CD8-positive, alpha-beta memory T cell (primary cell): Measurements from ENCODE around the gene STOM. TPM values are rescaled to one million over a fixed set of nuclear protein-coding genes. Genes with fewer than 3 reads are reported as not detected.

Experiments used
- CTCF ChIA-PET: fragments of 350-600 bp; sonication (Branson Sonifier 250); formaldehyde crosslinking; loops from one replicate; lab custom pipeline; 2021; ENCODE audit warnings: antibody characterized with exemption; lab: Charles Lee
- POLR2A ChIA-PET: fragments of 350-600 bp; sonication (Branson Sonifier 250); formaldehyde crosslinking; loops from one replicate; lab custom pipeline; 2021; ENCODE audit warnings: antibody characterized with exemption; lab: Charles Lee
- DNase-seq, 5 donors: peaks; one replicate each; pipeline versions ENCODE4 v3.0.0 to v3.0.0-alpha.2; 2020 to 2022; ENCODE audit warnings: mixed read lengths in 1 of 5
- H3K27ac ChIP-seq: one replicate; pipeline ENCODE4 v1.7.0; 2013; ENCODE audit warnings: low read depth, mild to moderate bottlenecking, low read length, moderate library complexity
- H3K27me3 ChIP-seq: 2 replicates; pipeline ENCODE4 v1.7.0; 2013; ENCODE audit warnings: low read length, mild to moderate bottlenecking; ENCODE audit not compliant: insufficient read depth, poor library complexity, severe bottlenecking
- H3K36me3 ChIP-seq: 2 replicates; pipeline ENCODE4 v1.7.0; 2013; ENCODE audit warnings: mild to moderate bottlenecking, low read length, moderate library complexity; ENCODE audit not compliant: insufficient read depth
- H3K4me1 ChIP-seq: 2 replicates; pipeline ENCODE4 v1.7.0; 2013; ENCODE audit warnings: mild to moderate bottlenecking, low read length, moderate library complexity; ENCODE audit not compliant: insufficient read depth
- H3K4me3 ChIP-seq: 2 replicates; pipeline ENCODE4 v1.7.0; 2013; ENCODE audit warnings: mild to moderate bottlenecking, low read length
- H3K9me3 ChIP-seq: 2 replicates; pipeline ENCODE4 v1.7.0; 2013; ENCODE audit warnings: mild to moderate bottlenecking, low read length
- H3K27ac Mint-ChIP-seq, 8 donors: one replicate each; pipeline ENCODE4 v1.8.0; 2020 to 2021; ENCODE audit warnings: mixed read lengths in 8 of 8, mild to moderate bottlenecking in 6 of 8, inconsistent platforms in 3 of 8, moderate library complexity in 3 of 8
- H3K27me3 Mint-ChIP-seq, 2 donors: one replicate each; pipeline ENCODE4 v1.8.0; 2020 to 2021; ENCODE audit warnings: mixed read lengths in 2 of 2, mild to moderate bottlenecking in 1 of 2, moderate library complexity in 1 of 2
- H3K36me3 Mint-ChIP-seq, 3 donors: one replicate each; pipeline ENCODE4 v1.8.0; 2020 to 2021; ENCODE audit warnings: mixed read lengths in 3 of 3, inconsistent platforms in 1 of 3, mild to moderate bottlenecking in 1 of 3
- H3K4me1 Mint-ChIP-seq, 3 donors: one replicate each; pipeline ENCODE4 v1.8.0; 2020 to 2021; ENCODE audit warnings: mixed read lengths in 3 of 3, inconsistent platforms in 1 of 3, mild to moderate bottlenecking in 1 of 3
- H3K4me3 Mint-ChIP-seq, 7 donors: one replicate each; pipeline ENCODE4 v1.8.0; 2020 to 2021; ENCODE audit warnings: mixed read lengths in 7 of 7, mild to moderate bottlenecking in 6 of 7, moderate library complexity in 4 of 7, inconsistent platforms in 2 of 7
- H3K9me3 Mint-ChIP-seq, 5 donors: one replicate each; pipeline ENCODE4 v1.8.0; 2020 to 2022; ENCODE audit warnings: mixed read lengths in 5 of 5, mild to moderate bottlenecking in 3 of 5, moderate library complexity in 2 of 5, inconsistent platforms in 1 of 5
- polyA plus RNA-seq: library from polyadenylated mRNA; unstranded; fragments of 300-500 nt; fragmentation: Illumina TruSeq; gene quantifications from one replicate; pipeline ENCODE4 v1.2.3, GENCODE V29; 2021
- total RNA-seq, 2 experiments: library from RNA; stranded (reverse); gene quantifications; one replicate each; pipeline ENCODE4 v1.2.3, GENCODE V29; 2021

STOM gene
- total and polyA plus RNA-seq, 3 experiments from 2014 or later = 63.0 to 315 (median 67.3) TPM

- H3K9me3 ChIP-seq = no peaks in the 10 kb centered on the region
- H3K4me1 Mint-ChIP-seq = no peaks in the 10 kb centered on the region
- no peak overlapping the region for H3K4me3 Mint-ChIP-seq
- DNase-seq = no peak
- H3K9me3 Mint-ChIP-seq = no peaks in the 10 kb centered on the region
- ChIA-PET CTCF (interaction anchor here (2.5 kb wide), 1 partner anchor 11 kb away, joined by 15 read pairs; no protein-coding TSS in a partner anchor), POLR2A (no interaction called here)
- H3K27me3 Mint-ChIP-seq = peaks cover 0 to 2% of the 10 kb centered on the region in 2 donors
- H3K27ac ChIP-seq = no peak overlapping the region
- H3K4me3 ChIP-seq = no peak overlapping the region
- no peak overlapping the region for H3K27ac Mint-ChIP-seq
- peaks cover 0 to 22% (median 6%) of the 10 kb centered on the region in 3 donors for H3K36me3 Mint-ChIP-seq
- H3K27me3 ChIP-seq = no peaks in the 10 kb centered on the region
- no peaks in the 10 kb centered on the region for H3K4me1 ChIP-seq
- no peaks in the 10 kb centered on the region for H3K36me3 ChIP-seq
Measured at GRCh38 chr9:121309171-121309570, 60.9 kb downstream of the STOM start.

GRCh38 chr9:121308765-121309164, 61.3 kb downstream of the STOM start:
- Histone ChIP-seq H3K27ac (no peak overlapping the region), H3K4me3 (no peak overlapping the region), H3K9me3 (no peaks in the 10 kb centered on the region), H3K4me1 (no peaks in the 10 kb centered on the region), H3K27me3 (no peaks in the 10 kb centered on the region), H3K36me3 (no peaks in the 10 kb centered on the region)
- peaks cover 0 to 2% of the 10 kb centered on the region in 2 donors for H3K27me3 Mint-ChIP-seq
- no peak overlapping the region for H3K4me3 Mint-ChIP-seq
- ChIA-PET POLR2A (no interaction called here), CTCF (interaction anchor here (2.5 kb wide), 1 partner anchor 11 kb away, joined by 15 read pairs; no protein-coding TSS in a partner anchor)
- no peaks in the 10 kb centered on the region for H3K4me1 Mint-ChIP-seq
- H3K36me3 Mint-ChIP-seq = peaks cover 0 to 22% (median 6%) of the 10 kb centered on the region in 3 donors
- H3K9me3 Mint-ChIP-seq = no peaks in the 10 kb centered on the region
- no peak for DNase-seq
- H3K27ac Mint-ChIP-seq = no peak overlapping the region

- Mint-ChIP-seq H3K36me3 (peaks cover 0 to 16% (median 4%) of the 10 kb centered on the region in 3 donors), H3K27ac (no peak overlapping the region), H3K27me3 (peaks cover 0 to 2% of the 10 kb centered on the region in 2 donors), H3K9me3 (no peaks in the 10 kb centered on the region), H3K4me1 (no peaks in the 10 kb centered on the region), H3K4me3 (no peak overlapping the region)
- no peaks in the 10 kb centered on the region for H3K9me3 ChIP-seq
- no peaks in the 10 kb centered on the region for H3K27me3 ChIP-seq
- H3K36me3 ChIP-seq = no peaks in the 10 kb centered on the region
- ChIA-PET CTCF (interaction anchor here (1.3 to 2.5 kb wide), 2 partner anchors 9 to 12 kb away, joined by 3 to 15 read pairs; no protein-coding TSS in a partner anchor), POLR2A (no interaction called here)
- H3K4me3 ChIP-seq = no peak overlapping the region
- H3K27ac ChIP-seq = no peak overlapping the region
- no peak for DNase-seq
- H3K4me1 ChIP-seq = no peaks in the 10 kb centered on the region
Measured at GRCh38 chr9:121307976-121308375, 62.1 kb downstream of the STOM start.

DNA sequence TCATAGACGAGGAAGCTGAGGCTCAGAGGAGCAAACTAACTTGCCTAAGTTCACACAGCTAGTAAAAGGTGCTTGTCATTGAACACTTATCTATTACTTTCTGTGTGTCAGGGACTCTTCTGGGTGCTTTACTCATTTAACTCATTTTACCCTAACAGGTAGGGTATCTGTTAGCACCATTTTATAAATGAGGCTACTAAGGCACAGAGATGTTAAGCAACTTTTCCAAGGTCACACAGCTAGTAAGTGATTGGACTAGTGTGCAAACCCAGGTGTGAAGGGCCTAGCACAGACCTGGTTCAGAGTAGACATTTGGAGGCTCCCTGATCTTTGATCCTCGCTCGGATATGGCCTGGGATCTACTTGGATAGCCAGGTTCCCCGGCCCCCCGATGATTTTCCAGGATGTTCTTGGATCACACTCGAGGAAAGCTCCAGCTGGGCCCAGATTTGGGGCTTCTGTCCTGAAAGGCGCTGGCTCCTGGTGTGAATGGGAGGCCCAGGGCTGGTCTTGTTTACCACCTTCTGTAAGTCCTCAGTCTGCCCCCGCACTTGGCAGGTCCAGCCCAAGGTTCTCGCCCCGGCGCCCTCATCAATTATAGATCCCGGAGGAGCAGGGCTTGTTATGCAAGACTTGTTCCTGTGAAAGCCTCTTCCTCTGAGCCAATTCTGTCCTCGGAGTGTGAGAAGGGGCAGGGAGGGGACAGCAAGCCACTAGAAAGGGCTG, 64.6 kb downstream of the STOM start:
- no peaks in the 10 kb centered on the region for H3K9me3 Mint-ChIP-seq
- H3K4me3 ChIP-seq = no peak overlapping the region
- no peak overlapping the region for H3K27ac ChIP-seq
- no peak overlapping the region for H3K4me3 Mint-ChIP-seq
- ChIA-PET CTCF (interaction anchor here (1.1 kb wide), 1 partner anchor 14 kb away, joined by 6 read pairs; no protein-coding TSS in a partner anchor), POLR2A (no interaction called here)
- no peaks in the 10 kb centered on the region for H3K4me1 ChIP-seq
- H3K4me1 Mint-ChIP-seq = peaks cover 0 to 3% (median 1%) of the 10 kb centered on the region in 3 donors
- H3K36me3 Mint-ChIP-seq = peaks cover 0 to 6% (median 4%) of the 10 kb centered on the region in 3 donors
- no peak overlapping the region for H3K27ac Mint-ChIP-seq
- no peaks in the 10 kb centered on the region for H3K36me3 ChIP-seq
- peaks cover 2 to 3% of the 10 kb centered on the region in 2 donors for H3K27me3 Mint-ChIP-seq
- no peaks in the 10 kb centered on the region for H3K27me3 ChIP-seq
- no peak for DNase-seq
- H3K9me3 ChIP-seq = no peaks in the 10 kb centered on the region

- H3K27ac ChIP-seq = no peak overlapping the region
- H3K4me3 Mint-ChIP-seq = no peak overlapping the region
- DNase-seq = no peak
- H3K4me1 ChIP-seq = no peaks in the 10 kb centered on the region
- H3K36me3 ChIP-seq = no peaks in the 10 kb centered on the region
- peaks cover 5 to 10% (median 7%) of the 10 kb centered on the region in 3 donors for H3K4me1 Mint-ChIP-seq
- H3K4me3 ChIP-seq = no peak overlapping the region
- H3K9me3 Mint-ChIP-seq = no peaks in the 10 kb centered on the region
- no peak overlapping the region for H3K27ac Mint-ChIP-seq
- peaks cover 8% of the 10 kb centered on the region in 2 donors for H3K27me3 Mint-ChIP-seq
- ChIA-PET POLR2A (no interaction called here), CTCF (no interaction called here)
- H3K27me3 ChIP-seq = no peaks in the 10 kb centered on the region
- H3K36me3 Mint-ChIP-seq = peaks cover 0 to 6% (median 4%) of the 10 kb centered on the region in 3 donors
- no peaks in the 10 kb centered on the region for H3K9me3 ChIP-seq
Measured at GRCh38 chr9:121304707-121305106, 65.3 kb downstream of the STOM start.

GRCh38 chr9:121303456-121304451, 66.3 kb downstream of the STOM start:
- H3K27ac ChIP-seq = no peak overlapping the region
- no peaks in the 10 kb centered on the region for H3K36me3 ChIP-seq
- peaks cover 7 to 17% (median 15%) of the 10 kb centered on the region in 3 donors for H3K4me1 Mint-ChIP-seq

GRCh38 chr9:121302786-121303185, 67.3 kb downstream of the STOM start:
- Mint-ChIP-seq H3K9me3 (no peaks in the 10 kb centered on the region), H3K4me1 (peaks cover 10 to 23% (median 20%) of the 10 kb centered on the region in 3 donors), H3K36me3 (peaks cover 0 to 6% (median 3%) of the 10 kb centered on the region in 3 donors), H3K4me3 (no peak overlapping the region), H3K27ac (no peak overlapping the region), H3K27me3 (peaks cover 14 to 15% of the 10 kb centered on the region in 2 donors)
- Histone ChIP-seq H3K27me3 (no peaks in the 10 kb centered on the region), H3K9me3 (no peaks in the 10 kb centered on the region), H3K27ac (no peak overlapping the region), H3K4me1 (peaks cover 8% of the 10 kb centered on the region), H3K4me3 (no peak overlapping the region), H3K36me3 (no peaks in the 10 kb centered on the region)
- ChIA-PET POLR2A (no interaction called here), CTCF (interaction anchor here (2.0 kb wide), 1 partner anchor 17 kb away, joined by 7 read pairs; no protein-coding TSS in a partner anchor)
- DNase-seq = no peak

More at GRCh38 chr9:121303456-121304451, 66.3 kb downstream of the STOM start:
- ChIA-PET POLR2A (no interaction called here), CTCF (interaction anchor here (2.0 kb wide), 1 partner anchor 16 kb away, joined by 7 read pairs; no protein-coding TSS in a partner anchor)
- Mint-ChIP-seq H3K27me3 (peaks cover 11 to 14% of the 10 kb centered on the region in 2 donors), H3K36me3 (peaks cover 0 to 6% (median 4%) of the 10 kb centered on the region in 3 donors), H3K27ac (no peak overlapping the region), H3K9me3 (no peaks in the 10 kb centered on the region), H3K4me3 (no peak overlapping the region)
- Histone ChIP-seq H3K9me3 (no peaks in the 10 kb centered on the region), H3K4me1 (peaks cover 6% of the 10 kb centered on the region), H3K4me3 (no peak overlapping the region), H3K27me3 (no peaks in the 10 kb centered on the region)
- DNase-seq = no peak
